Suppressor macrophage treated with lipopolysaccharide for 4 hours (primary cell): Measurements from ENCODE around the gene RHOJ.
"Not testable (repeated sequence)": the region's sequence is repeated elsewhere in the genome, so short reads cannot be mapped to it uniquely, and the experiment has no call there.

Source experiments
- DNase-seq: peaks from one replicate; pipeline ENCODE4 v3.0.0-alpha.2; 2020

RHOJ gene

DNA sequence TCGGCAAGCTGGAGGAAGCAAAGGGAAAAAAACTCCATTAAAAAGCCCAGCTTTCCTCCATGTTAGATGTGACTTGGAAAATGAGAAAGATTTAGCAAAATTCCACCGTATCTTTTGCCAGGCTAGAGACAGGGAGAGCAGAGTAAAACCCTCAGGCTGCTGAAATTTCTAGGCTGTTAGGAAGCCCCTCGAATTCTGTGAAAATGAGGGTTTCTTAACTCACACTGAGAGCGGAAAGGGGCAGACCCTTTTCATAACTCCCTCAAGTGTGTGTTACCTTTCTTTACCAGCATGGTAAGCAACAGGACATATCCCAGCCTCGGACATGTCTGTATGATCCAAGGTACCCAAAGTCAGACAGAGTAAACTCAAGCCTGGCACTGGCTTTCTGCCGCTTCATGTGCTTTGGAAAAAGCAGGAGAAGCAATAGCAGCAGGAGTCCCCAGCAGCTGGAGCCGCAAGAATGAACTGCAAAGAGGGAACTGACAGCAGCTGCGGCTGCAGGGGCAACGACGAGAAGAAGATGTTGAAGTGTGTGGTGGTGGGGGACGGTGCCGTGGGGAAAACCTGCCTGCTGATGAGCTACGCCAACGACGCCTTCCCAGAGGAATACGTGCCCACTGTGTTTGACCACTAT, at the start of gene RHOJ:
Gene RHOJ, plus strand, starts transcription at position 37 of the 637 bp plus-strand sequence. Its CDS starts 427 bp downstream, at position 464.
- DNase-seq = no peak

DNA sequence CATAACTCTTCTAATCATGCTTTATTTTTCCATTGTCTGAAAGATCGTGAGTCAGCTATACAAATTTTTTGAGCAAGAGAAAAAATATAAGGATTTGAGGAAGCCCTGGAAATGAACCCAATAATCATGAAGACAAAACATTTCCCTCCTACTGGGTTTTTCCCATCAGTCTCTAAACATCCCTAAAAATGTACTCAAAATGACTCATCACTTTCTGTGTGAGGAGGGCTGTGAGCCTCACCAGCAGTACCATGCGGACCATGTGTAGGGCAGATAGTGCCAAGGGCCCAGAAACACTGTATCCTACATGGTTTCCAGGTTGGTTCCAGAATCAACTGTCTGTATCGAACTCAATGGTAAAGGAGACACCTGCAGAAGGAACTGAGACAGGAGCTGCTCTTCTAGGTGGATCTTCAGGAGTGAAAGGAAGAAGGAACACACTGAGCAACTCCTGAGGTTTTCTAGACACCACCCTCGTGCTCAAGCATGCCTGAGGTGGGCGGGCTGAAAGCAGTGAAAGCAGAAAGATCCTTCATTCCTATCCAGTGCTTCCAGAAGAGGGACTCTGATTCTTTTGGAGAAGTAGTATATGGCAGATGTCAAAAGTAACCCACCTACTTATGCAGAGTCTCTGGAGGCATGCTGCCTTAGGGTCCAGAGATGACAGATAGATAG, 48.6 kb upstream of the RHOJ start:
- no peak for DNase-seq

DNA sequence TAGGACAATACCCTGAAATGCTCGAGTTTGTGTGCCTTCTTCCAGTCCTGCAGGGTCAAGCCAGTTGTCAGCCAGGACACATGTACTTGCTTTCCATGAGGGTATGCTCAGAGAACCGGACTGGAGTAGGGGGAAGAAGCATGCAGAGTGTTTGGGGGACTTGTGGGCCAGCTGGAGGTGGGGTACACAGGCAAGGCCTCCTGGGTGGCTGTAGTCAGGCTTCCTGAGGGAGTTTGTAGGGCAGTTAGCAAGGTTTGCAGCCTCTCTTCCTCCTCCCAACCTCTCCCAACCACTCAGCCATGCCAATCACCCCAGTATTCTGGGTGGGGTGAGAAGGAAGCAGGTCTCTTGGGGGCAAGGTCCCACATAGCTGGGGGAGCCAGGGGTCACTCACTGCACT, 47.0 kb upstream of the RHOJ start:
- DNase-seq = no peak

DNA sequence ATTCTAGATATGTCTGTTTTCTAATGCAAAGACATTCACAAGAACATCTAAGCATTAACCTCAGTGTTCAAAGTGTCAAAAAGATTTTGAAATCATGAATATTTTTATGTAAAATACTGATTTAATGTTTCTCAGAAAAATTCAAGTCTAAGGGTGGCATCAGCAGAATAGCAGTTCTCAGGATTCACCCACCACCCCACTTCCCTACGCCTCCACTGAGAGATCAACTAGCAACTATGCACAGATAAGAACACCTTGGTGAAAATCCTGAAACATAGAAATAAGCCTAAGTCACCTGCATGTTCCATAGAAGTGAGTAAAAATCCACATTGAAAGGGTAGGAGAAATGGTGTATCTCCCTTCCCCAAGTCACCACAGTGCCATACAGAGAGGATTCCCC, 40.9 kb upstream of the RHOJ start:
- DNase-seq = no peak

DNA sequence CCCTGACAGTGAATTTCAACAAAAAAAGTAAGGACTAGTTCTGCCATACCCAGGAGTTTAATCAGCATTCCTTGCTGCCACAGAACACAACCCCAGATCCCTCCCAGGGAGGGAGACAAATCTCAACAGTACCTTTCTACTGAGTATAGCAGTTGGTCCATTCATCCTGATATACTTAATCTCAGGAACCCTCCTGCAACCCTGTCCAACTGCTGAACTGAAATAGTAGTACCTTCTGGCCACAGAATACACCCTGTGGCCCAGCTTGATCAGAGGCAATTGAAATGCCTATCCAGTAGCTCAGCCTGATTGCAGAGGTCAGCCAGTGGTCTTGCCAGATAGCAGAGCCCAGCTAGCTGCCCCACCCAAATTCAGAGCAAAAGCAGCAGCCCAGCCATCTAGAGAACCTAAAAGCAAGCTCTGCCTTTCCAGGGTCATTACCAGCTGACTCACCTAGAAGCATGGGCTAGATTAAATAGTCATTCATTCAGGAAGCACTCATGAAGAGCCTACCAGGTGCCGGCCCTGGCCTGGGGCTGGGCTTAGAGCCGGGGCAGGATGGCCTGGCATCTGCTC, 40.0 kb upstream of the RHOJ start:
- no peak for DNase-seq

DNA sequence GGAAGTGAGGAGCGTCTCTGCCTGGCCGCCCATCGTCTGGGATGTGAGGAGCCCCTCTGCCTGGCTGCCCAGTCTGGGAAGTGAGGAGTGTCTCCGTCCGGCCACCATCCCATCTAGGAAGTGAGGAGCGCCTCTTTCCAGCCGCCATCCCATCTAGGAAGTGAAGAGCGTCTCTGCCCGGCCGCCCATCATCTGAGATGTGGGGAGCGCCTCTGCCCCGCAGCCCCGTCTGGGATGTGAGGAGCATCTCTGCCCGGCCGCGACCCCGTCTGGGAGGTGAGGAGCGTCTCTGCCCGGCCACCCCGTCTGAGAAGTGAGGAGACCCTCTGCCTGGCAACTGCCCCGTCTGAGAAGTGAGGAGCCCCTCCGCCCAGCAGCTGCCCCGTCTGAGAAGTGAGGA, 39.0 kb upstream of the RHOJ start:
- DNase-seq = not testable (repeated sequence)

DNA sequence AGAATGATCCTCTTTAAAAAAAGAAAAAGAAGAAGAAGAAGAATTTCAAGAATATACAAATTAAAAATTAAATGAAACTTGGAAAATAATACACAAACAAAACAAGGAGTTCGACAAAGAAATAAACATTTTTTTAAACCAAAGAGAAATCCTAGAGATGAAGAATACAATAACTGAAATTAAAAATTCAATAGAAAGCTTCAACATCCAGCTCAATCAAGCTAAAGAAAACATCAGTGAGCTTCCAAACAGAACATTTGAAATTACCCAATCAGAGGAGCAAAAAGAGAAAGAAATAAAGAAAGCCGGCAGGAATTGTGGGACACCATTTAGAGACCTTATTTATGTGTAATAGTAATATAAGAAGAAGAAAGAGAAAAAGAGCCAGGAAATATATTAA, 37.2 kb upstream of the RHOJ start:
- no peak for DNase-seq

DNA sequence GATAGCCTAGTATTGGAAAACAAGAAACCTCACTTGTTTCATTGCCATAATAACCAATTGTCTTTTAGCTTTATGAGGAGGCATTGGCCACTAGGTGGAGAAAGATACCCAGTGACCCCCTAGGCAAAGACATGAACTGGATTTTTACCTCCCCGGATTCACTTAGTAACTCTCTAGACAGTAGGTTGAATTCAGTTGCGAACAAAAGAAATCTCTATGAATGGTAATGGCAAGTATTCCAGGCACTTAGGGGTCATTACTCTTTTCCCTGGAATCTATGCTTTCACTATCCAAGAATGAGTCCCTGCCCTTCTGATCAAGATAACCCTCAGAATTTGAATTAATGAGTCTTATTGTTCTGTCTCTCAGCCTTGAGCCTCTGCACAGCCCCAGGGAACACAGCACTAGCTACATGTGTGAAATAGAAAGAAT, 29.5 kb upstream of the RHOJ start:
- DNase-seq = peak; percentile 9

DNA sequence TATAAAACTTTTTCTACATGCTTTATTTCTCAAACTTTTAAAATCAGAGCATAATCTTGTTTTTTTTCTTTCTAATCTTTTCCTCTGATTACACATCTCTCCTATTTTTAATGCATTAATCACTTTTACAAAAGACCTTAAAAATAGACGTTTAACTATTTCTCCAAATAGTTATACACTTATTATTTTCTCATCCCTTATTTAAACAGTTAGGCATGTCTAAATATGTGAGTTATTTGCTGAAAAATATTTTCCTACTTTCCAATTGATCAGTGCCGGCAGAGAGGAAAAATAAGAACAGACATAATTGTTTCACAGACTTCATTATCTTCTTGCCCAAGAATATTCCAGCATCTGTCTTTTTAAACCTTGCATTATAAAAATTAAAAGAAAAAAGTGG, 28.7 kb upstream of the RHOJ start:
- no peak for DNase-seq

DNA sequence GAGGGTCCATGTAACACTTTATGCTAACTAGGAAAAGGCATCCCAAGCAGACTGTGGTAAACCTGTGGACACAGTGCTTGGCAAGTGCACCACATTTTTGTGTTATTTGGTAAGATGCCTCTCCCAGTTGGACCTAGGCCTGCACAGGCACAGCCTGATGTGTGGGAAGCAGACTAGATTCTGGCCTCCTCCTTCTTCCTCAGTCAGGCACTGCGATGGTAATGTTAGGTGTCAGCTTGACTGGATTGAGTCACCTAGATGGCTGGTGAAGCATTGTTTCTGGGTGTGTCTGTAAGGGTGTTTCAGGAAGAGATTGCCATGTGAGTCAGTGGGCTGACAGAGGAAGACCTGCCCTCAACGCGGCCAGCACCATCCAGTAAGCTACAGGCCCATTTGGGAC, 25.3 kb upstream of the RHOJ start:
- no peak for DNase-seq

DNA sequence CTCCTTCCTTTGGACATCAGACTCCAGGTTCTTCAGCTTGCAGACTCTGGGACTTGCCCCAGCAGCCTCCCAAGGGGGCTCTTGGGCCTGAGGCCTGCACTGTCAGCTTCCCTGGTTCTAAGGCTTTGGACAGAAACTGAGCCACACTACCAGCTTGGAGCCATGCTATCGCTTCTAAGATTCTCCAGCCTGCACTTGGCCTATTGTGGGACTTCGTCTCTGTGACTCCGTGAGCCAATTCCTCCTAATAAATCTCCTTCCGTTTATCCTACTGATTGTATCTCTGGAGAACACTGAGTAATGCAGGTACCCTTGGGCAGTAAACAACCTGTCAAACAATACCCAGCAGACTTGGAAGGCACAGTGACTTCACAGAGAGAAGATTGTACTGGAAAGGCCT, 24.9 kb upstream of the RHOJ start:
- DNase-seq = no peak

DNA sequence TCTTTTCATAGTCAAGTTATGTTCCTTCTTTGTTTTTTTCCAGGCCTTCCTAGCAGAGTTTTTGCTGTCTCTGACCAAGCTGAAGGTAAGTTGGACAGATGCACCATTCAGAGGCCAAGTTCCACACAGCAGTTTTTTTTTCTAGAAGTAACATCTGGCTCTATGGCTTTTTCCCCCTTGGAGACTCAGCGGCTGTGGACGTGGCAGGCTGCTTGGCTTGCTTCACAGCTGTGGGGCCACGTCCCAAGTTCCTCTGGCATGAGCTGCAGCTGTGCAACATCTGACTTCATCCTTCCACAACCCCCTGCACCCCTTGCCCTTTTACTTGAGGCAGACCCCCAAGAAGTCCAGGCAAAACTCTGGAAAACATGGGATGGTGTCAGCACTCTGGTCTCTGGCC, 24.2 kb upstream of the RHOJ start:
- no peak for DNase-seq

DNA sequence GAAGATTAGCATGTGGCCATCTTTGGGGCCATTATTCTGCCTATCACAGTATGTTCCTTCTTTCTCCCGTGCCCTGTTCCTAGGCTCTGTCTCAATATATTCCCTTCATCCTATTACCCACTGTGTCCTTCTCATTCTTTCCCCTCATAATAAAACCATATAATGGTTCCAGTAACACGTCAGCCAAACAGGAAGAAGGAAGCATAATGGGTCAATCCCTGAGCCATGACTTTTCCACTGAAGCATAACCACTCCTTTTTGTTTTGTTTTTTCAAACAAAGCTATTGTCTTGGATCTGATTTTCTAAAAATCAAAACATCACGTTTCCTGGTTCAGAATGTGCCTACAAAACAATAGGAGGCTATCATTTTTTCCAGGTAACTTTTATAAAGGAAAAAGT, 21.3 kb upstream of the RHOJ start:
- no peak for DNase-seq

DNA sequence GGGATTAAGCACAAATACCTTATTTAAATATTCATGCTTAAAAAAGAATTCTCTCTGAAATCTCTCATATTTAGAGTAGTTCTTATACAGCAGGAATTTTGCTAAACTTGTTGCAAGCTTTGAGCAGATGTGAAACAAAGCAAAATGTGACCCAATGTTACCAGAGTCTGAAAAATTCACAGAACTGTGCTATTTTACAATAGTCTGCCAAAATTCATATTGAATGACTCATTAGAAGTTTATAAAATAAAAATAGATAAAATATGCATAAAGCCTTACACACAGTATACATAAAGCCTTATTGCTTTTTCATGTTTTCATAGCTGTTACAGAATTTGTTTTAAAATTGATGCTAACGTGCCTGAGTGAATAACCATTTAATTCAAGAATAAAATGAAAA, 17.8 kb upstream of the RHOJ start:
- DNase-seq = no peak

DNA sequence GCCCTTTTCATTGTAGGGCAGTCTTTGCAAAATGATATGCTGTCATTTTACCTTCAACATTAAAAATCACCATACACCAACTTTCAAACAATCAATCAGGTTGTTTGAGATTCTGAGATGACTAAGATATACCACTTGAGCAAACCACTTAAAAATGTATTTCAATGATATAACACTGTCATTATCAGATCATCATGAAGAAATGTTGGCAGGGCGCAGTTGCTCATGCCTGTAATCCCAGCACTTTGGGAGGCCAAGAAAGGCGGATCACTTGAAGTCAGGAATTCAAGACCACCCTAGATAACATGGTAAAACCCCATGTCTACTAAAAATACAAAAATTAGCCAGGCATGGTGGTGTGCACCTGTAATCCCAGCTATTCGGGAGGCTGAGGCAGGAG, 13.0 kb upstream of the RHOJ start:
- no peak for DNase-seq

DNA sequence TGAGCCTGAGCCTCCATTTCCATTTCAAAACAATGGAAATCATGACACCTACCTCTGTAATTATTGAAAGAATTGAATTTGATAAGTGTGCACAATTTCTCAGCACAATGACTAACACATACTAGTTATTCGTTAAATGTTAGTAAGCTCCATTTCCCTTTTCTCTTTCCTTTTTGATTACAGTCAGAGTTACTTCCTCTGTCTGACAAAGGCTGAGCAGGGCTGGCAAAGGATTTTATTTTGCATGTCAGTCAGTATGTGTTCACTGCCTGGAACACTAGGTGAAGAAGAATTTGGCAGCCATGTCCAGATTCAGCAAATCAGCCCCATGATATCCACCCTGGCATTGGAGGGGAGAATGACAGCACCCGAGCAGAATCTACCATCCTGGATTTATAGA, 12.2 kb upstream of the RHOJ start:
- peak; percentile 55 for DNase-seq

DNA sequence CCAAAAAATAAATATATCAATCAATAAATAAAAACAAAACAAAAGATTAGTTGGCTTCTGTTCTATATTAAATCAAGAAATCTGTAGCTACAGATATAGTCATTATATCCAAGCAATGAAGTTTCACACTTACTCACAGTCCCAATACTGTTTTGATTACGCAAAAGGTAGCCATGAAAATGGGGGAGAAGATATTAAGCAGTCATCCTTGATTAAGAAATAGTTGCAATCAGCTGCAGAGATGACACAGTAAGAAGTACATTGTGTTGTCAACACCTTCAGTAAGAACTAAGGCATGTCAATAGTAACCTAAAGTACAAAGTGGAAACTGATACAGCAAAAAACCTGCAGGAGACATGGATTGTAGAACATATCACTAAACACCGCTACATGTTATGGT, 11.0 kb upstream of the RHOJ start:
- peak; percentile 29 for DNase-seq

DNA sequence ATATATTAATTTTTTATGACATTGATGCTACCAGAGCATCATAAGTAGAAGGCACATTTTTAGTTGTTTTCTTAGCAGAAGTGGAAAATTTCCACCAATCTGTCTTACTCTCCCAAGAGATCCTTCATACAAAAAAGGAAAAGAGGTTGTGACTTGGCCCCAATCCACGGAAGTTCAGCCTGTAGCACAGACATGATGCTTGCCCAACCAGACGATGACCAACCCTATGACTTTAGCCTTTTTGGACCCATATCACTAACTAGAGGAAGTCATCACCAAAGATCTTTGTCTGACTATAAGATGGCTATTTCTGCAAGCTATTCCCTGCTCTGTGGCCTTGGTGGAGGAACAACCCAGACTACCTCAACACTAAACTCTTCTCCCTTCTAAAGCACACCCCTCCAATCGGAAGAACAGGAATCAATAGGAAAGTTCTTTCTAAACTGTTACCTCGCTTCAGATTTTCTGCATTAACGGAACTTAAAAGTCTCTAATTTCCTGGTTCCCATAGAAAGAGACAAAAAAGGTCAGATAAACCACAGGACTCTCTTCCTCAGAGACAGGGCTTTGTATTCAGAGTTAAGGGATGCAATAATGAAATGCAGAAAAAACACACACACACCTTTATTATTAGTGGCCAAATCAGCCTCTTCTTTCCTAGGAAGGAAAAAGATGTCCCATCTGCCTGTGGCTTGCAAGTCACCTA, 4.1 kb upstream of the RHOJ start:
- DNase-seq = no peak

DNA sequence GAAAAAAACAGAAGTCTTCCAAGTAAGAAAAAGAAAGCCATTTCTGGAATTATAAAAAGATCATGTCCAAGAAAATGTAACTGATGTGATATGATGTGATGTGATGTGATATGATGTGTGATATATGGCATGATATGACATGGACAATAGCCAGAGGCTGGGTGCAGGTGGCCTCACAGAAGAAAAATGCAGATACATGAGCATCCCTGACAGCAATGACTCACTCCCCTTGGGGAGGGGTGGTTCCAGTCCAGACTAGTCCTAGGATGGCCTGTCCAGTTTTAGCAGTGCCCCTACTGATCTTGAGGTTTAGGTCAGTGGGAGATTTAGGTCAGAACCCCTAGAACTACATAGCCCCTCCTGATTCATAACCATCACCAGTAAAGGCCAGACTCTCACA, 3.5 kb upstream of the RHOJ start:
- DNase-seq = no peak

DNA sequence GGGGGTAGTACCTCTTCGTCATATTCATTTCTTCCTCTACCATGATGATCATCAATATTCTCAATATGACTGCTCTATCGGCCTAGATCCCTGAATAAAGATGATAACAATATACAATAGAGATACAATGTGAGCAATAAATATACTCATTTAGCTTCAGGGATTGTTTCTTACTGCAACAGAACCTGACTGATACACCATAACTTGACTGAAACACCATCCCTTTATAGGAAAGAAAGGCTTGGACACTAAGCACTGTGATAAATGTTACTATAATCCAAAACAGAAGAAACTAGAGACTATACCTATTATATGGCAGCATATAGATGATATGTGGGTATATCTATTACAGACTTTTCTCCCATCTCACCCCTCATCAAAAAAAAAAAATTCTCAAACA, 1.2 kb upstream of the RHOJ start:
- no peak for DNase-seq

DNA sequence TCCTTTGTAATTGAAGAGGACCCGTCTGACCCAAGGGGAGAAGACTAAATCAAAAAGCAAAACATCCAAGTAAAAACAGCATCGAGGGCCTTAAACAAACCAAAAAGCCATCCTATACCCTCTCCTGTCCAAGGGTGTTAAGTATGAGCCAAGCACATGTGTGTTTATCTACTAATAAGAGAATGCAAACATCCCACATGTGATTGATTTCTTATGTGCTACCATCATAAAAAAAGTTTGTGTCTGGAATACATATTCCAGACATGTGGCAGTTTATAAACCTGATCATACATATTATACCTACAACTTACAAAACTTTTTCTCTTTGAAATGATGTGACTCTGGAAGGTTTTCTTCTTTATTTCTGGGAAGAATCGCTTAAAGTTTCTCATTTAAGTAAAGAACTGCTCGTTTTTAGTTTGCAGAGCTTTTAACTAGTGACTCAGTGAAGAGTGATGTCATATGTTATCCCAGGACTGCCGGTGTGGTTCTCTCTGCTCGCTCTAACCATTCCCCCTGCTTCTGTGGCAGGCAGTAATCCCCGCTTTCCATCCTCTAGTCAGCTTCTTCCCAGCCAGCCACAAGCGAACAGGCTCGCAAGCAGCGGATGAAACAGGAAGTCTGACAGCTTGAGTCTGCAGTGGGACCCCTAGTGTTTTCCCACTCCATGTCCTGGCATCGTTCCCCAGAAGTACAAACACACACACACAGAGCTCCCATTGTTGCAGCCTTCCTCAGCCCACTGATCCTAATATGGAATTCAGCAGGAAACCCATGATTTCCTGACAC, 431 bp upstream of the RHOJ start:
- DNase-seq = peak; percentile 2

DNA sequence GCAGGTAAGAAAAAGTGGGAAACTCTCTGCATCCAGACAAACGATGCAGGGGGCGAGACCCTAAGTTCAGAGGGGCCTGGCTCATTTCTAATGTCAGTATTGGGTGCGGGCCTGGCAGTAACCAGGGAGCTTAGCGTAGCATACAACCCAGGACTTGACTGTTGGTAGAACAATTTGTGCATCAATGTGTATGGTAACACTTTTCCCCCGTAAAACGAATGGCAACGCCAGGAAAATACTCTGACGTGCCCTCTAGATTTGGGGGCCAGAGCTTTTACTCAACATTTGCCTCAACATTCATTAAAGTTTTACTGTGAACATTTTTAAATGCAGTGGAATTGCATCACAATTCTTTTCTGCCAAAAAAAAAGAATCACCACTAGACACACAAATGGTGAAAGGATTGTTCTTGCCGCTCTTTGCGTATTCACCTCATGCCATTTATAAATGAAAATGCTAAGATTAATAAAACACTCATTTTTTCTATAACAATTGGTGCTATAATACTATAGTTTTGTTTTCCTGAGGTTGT, 867 bp downstream of the RHOJ start:
- DNase-seq = no peak

DNA sequence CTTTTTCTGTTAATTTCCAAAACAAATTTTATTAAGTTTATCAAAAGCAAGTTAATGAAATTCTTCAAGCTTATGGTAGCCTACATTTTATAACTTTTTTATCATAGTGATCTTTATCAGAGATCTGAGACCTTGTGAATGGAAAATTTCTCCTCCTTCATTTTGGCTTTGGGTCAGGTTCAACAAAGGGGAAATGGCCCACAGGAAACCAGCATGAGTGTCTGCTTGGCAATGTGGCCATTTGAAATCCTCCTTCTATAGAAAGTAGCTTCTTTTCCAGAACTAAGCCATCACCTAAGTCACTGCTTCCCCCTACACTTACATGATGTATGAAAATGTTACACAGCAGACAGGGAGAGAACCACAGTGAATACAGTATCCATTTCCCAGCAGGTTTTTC, 1.6 kb downstream of the RHOJ start:
- no peak for DNase-seq
